ENCODE measurements around the gene PI4K2A. TPM values are rescaled to one million over a fixed set of nuclear protein-coding genes. Genes with fewer than 3 reads are reported as not detected.
A peak's percentile ranks its signal among the peaks of the same experiment; 100 is the strongest.

PI4K2A gene
- total RNA-seq, result 10 to 100 TPM; 23.3 to 26.2 TPM
- total RNA-seq, result 24.0 to 25.6 reads per million in 2 donors

DNA sequence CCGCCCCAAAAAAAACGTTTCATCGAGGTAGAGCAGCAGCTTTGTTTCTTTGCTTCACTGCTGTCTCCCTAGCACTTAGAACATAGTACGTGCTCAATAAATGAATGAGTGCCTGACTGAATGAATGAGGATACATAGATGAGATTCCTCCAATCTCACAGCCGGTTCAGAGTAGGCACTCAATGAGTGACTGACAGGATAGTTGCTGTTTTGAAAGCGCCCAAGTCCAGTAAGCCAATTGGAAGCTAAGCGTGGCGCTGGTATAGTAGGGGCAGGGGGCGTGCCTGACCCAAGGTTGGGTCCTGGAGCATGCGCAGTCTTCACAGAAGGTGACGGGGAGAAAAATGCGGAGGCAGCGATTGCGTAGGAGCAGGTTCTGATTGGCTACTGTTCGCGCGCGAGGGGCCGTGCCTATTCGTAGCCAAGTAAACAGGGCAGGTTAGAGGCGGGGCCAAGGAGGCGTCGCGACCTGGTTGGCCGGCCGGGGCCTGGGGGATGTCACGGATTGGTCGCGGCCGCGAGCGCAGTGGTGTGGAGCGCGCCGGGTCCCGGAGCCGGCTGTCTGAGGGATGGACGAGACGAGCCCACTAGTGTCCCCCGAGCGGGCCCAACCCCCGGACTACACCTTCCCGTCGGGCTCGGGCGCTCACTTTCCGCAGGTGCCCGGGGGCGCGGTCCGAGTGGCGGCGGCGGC is at the start of gene PI4K2A:
Gene PI4K2A (plus strand): TSS at position 498 of the 694 bp plus-strand sequence. CDS start 72 bp downstream, at position 570.
- Mint-ChIP-seq H3K4me3 (peak within 1 kb of the TSS; percentile 97), H3K27ac (peak within 1 kb of the TSS; percentile 90), H3K4me1 (peaks cover 19% of the 10 kb centered on the region), H3K36me3 (ENCODE audit: low read depth) (no peaks in the 10 kb centered on the region), H3K27me3 (no peaks in the 10 kb centered on the region)
- peak; percentile 96 to 97 (median 97) for DNase-seq
- H3K9me3 ChIP-seq (ENCODE audit: control insufficient read depth, low read length, poor library complexity, severe bottlenecking), result no peaks in the 10 kb centered on the region
- peak; percentile 97 for ATAC-seq

DNA sequence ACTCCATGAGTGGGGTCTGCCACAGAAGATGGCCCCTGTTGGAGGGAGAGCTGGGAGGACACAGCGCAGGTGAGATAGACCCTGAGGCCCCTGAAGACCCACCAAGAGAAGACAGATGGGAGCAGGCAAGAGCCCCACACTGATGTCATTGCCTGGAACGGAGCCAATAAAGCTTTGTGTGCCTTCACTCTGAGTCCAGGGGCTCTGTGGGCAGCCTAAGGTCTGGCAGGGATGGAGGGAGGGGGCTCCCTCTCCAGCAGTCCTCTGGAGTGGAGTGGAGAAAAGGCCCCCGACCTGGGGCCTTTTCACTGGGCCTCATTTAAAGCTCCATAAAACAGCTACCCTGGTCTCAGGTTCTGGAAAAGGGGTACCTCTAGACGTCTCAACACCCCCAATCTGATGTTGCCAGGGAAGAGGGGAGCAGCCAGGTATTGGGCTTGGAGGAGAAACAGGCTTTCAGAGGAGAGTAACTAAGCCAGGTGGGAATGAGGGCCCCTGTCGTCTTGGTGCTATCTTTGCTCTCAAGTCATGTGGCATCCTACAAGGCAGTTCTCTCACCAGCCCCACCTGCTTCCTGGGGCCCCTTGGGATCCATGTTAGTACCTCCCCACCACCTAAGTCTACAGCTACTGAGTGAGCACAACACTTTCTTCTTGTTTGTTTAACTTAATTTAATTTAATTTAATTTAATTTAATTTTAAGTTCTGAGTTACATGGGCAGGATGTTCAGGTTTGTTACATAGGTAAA is 49.5 kb upstream of the PI4K2A start:
- Mint-ChIP-seq H3K27ac (peak overlapping the region; percentile 49), H3K4me3 (no peak overlapping the region), H3K36me3 (ENCODE audit: low read depth) (no peaks in the 10 kb centered on the region), H3K27me3 (no peaks in the 10 kb centered on the region), H3K4me1 (no peaks in the 10 kb centered on the region)
- ATAC-seq (no peak), DNase-seq (no peak)
- no peaks in the 10 kb centered on the region for H3K9me3 ChIP-seq (ENCODE audit: control insufficient read depth, low read length, poor library complexity, severe bottlenecking)

DNA sequence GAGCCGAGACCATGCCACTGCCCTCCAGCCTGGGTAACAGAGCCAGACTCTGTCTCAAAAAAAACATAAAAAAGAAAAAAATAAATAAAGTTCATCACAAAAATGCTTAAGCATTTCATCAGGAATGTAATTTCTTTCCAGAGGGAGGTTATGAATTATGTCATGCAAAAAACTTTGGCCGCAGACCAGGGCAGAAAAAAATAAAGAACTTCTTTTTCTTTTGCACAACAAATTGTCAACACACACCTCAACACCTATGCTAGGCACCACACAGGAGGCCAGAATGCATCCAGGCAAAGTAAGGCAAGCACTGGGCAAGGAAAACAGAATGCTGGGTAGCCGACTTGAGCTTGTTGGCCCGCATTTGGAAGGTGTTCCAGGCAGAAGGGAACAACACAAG is 47.0 kb upstream of the PI4K2A start:
- Mint-ChIP-seq H3K36me3 (ENCODE audit: low read depth) (no peaks in the 10 kb centered on the region), H3K4me1 (peaks cover 4% of the 10 kb centered on the region), H3K27me3 (no peaks in the 10 kb centered on the region), H3K4me3 (no peak overlapping the region), H3K27ac (no peak overlapping the region)
- no peak for DNase-seq
- no peaks in the 10 kb centered on the region for H3K9me3 ChIP-seq (ENCODE audit: control insufficient read depth, low read length, poor library complexity, severe bottlenecking)
- ATAC-seq, result no peak

DNA sequence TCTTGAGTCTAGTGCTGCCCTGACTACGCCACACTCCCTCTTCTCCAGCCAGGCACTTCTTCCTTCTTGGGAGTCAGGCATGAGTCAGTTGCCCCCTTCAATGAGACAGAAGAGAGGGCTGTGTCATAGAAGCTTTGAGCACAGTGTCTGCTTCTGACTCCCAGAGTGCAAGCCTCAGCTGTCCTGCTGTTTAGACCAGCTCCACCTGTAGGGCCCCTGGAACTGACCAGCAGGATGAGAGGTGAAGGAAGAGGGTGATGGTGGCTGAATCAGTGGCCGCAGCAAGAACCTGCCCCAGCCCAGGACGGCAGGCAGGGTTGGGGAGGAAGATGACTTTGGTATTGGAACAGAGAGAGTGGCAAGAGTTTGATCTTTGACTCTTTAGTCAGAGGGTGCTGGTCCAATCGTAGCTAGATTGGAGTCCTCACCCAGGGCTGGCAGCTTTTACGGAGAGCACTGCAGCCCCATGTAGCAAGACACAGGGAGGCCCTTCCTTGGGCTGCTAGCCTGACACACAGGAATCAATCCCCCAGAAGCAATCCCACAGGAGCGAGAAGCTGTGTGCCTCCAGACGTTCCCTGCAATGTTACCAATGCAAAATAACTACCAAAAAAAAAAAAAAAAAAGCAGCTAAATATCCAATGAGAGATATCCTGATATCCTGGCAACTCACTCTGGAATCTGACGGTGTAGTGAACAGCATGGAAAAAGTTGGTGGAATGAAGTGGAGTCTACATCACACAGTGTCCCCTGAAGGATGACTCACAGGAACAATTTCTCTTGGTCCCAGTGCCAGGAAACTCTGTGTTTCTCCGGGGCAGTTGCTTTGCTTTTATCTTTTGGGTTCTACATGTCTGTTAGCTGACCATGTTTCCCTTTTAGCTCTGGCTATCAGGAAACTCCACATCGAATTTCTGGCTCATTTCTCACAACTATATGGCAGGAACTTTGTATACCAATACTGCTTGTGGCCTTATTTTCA is 44.1 kb upstream of the PI4K2A start:
- ATAC-seq (no peak), DNase-seq (no peak)
- H3K9me3 ChIP-seq (ENCODE audit: control insufficient read depth, low read length, poor library complexity, severe bottlenecking), result no peaks in the 10 kb centered on the region
- Mint-ChIP-seq H3K27ac (no peak overlapping the region), H3K27me3 (no peaks in the 10 kb centered on the region), H3K4me1 (peaks cover 5% of the 10 kb centered on the region), H3K36me3 (ENCODE audit: low read depth) (no peaks in the 10 kb centered on the region), H3K4me3 (no peak overlapping the region)

DNA sequence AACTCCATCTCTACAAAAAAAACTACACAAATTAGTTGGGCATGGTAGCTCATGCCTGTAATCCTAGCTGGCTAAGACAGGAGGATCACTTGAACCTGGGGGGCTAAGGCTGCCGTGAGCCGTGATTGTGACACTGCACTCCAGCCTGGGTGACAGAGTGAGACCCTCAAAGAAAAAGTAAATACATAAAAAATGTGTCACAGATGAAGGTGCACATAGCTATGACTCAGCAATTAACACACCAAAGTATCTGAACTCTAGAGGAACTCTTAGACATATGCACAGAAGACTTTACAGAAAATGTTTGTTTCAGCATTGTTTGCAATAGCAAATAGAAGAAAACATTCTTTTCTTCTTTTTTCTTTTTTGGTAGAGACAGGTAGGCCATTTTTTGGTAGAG is 42.7 kb upstream of the PI4K2A start:
- H3K27me3 Mint-ChIP-seq, result no peaks in the 10 kb centered on the region
- no peak overlapping the region for H3K4me3 Mint-ChIP-seq
- no peaks in the 10 kb centered on the region for H3K36me3 Mint-ChIP-seq (ENCODE audit: low read depth)
- no peaks in the 10 kb centered on the region for H3K9me3 ChIP-seq (ENCODE audit: control insufficient read depth, low read length, poor library complexity, severe bottlenecking)
- H3K4me1 Mint-ChIP-seq, result peaks cover 5% of the 10 kb centered on the region
- no peak for DNase-seq
- no peak overlapping the region for H3K27ac Mint-ChIP-seq
- no peak for ATAC-seq

- Mint-ChIP-seq H3K4me3 (no peak overlapping the region), H3K27me3 (no peaks in the 10 kb centered on the region), H3K36me3 (ENCODE audit: low read depth) (no peaks in the 10 kb centered on the region), H3K27ac (no peak overlapping the region), H3K4me1 (peaks cover 5% of the 10 kb centered on the region)
- ATAC-seq (no peak), DNase-seq (no peak)
- H3K9me3 ChIP-seq (ENCODE audit: control insufficient read depth, low read length, poor library complexity, severe bottlenecking), result no peaks in the 10 kb centered on the region
These were observed 41.8 kb upstream of the PI4K2A start for GRCh38 chr10:97598407-97599271.

GRCh38 chr10:97599272-97599619 is 41.2 kb upstream of the PI4K2A start:
- Mint-ChIP-seq H3K4me1 (peaks cover 5% of the 10 kb centered on the region), H3K27me3 (no peaks in the 10 kb centered on the region), H3K27ac (no peak overlapping the region), H3K36me3 (ENCODE audit: low read depth) (no peaks in the 10 kb centered on the region), H3K4me3 (no peak overlapping the region)
- DNase-seq (no peak), ATAC-seq (no peak)
- no peaks in the 10 kb centered on the region for H3K9me3 ChIP-seq (ENCODE audit: control insufficient read depth, low read length, poor library complexity, severe bottlenecking)

DNA sequence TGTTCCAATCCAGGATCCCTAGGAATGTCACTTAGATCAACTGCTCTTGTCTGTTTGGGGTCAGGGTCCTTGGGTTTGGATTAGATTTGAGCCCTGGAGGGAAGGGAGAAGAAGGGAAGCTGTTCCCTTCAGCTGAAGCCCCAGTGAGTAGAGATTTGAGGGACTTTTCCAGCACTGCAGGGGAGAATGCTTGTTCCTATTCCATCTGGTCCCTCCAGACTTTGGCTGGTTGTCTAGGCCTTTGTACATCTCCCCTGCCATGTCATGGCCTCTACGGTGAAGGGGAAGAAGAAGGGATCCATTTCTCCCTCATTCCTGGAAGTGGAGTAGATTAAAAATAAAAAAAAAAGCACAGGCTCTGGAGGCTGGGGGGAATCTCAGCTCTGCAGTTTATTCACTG is 39.9 kb upstream of the PI4K2A start:
- no peak for ATAC-seq
- H3K4me1 Mint-ChIP-seq, result peaks cover 5% of the 10 kb centered on the region

DNA sequence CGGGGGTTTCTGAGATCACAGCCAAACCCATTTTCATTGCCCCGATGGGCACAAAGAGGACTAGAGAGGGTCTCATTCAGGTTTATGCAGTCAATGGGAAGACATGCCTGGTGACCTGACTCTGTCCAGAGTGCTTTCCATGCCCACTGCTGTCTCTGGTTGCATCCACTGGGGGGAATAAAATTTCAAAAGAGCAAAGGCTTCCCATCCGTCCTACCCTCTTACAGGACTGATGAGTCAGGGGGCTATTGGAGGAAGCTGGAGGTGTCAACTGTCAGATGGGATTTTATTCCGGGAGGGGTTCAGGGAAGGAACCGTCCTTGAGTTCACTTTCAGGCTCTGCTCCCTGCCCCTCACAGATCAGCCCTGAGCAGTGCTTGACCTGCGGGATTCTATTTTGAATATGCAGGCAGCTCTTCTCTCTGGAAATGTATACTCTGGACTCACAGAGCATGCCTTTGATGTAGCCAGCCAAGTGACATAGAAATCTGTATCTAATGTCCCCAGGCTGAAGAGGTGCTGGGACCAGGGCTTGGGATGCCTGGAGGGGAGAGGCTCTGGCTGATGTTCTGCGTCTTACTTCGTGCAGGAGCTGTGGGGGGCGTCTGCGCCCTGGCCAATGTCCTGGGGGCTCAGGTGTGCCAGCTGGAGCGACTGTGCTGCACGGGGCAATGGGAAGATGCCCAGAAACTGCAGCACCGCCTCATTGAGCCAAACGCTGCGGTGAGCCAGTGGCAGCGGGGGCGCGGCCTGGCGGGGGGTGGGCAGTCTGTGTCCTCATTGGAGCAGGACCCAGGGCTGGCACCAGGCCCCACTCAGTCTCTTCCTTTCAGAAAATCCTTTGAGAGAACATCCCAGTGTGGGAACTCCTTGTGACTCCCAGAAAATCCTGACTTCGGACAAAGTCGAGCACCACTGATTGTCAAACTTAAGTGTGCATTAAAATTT is 38.9 kb upstream of the PI4K2A start:
- DNase-seq (no peak), ATAC-seq (no peak)
- peaks cover 5% of the 10 kb centered on the region for H3K4me1 Mint-ChIP-seq
- H3K9me3 ChIP-seq (ENCODE audit: control insufficient read depth, low read length, poor library complexity, severe bottlenecking), result no peaks in the 10 kb centered on the region
- H3K4me3 Mint-ChIP-seq, result no peak overlapping the region
- H3K27me3 Mint-ChIP-seq, result no peaks in the 10 kb centered on the region
- H3K36me3 Mint-ChIP-seq (ENCODE audit: low read depth), result no peaks in the 10 kb centered on the region
- no peak overlapping the region for H3K27ac Mint-ChIP-seq

More for the DNA sequence above, 39.9 kb upstream of the PI4K2A start:
- Mint-ChIP-seq H3K27me3 (no peaks in the 10 kb centered on the region), H3K27ac (no peak overlapping the region), H3K4me3 (no peak overlapping the region), H3K36me3 (ENCODE audit: low read depth) (no peaks in the 10 kb centered on the region)
- H3K9me3 ChIP-seq (ENCODE audit: control insufficient read depth, low read length, poor library complexity, severe bottlenecking), result no peaks in the 10 kb centered on the region
- DNase-seq, result no peak

GRCh38 chr10:97607095-97607636 is 33.3 kb upstream of the PI4K2A start:
- ATAC-seq, result no peak

DNA sequence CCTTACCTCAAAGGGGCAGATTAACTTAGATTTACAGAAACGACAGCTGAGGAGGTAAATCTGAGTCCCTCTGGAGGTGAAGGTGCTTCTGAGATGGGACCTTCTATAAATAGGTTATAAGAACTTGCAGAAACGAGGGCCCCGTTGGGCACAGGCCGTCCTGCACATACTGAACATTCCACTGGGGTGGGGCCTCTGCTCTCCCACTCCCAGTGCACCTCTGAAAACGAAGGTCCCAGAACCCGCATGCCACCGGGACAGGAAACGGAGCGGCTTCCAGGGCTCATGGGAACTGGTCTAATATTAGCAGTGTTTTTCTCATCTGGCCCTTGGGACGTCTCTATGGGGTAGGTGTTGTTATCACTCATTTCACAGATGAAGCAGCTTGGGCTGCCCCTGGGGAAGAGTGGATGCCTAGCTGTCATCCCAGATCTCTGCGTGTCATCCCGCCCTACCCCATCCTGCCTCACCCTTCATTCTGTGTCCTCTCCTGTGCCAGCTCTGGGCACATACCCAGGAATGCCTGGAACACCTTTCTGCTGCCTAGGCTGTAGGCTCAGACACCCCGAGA is 31.4 kb upstream of the PI4K2A start:
- Mint-ChIP-seq H3K27ac (no peak overlapping the region), H3K4me1 (no peaks in the 10 kb centered on the region)
- no peak for ATAC-seq

More at GRCh38 chr10:97607095-97607636, 33.3 kb upstream of the PI4K2A start:
- no peak for DNase-seq
- no peaks in the 10 kb centered on the region for H3K27me3 Mint-ChIP-seq
- H3K36me3 Mint-ChIP-seq (ENCODE audit: low read depth), result no peaks in the 10 kb centered on the region
- no peak overlapping the region for H3K27ac Mint-ChIP-seq
- H3K9me3 ChIP-seq (ENCODE audit: control insufficient read depth, low read length, poor library complexity, severe bottlenecking), result no peaks in the 10 kb centered on the region
- no peaks in the 10 kb centered on the region for H3K4me1 Mint-ChIP-seq
- no peak overlapping the region for H3K4me3 Mint-ChIP-seq

More for the DNA sequence above, 31.4 kb upstream of the PI4K2A start:
- H3K4me3 Mint-ChIP-seq, result peak overlapping the region; percentile 45
- H3K9me3 ChIP-seq (ENCODE audit: control insufficient read depth, low read length, poor library complexity, severe bottlenecking), result no peaks in the 10 kb centered on the region
- H3K36me3 Mint-ChIP-seq (ENCODE audit: low read depth), result no peaks in the 10 kb centered on the region
- DNase-seq, result no peak
- no peaks in the 10 kb centered on the region for H3K27me3 Mint-ChIP-seq
